ENCODE data around the gene EPS8L2.

Gene EPS8L2

GRCh38 chr11:776561-777287, 70.7 kb downstream of the EPS8L2 start:
- DNase-seq (ENCODE audit: low read depth, low spot score) = no peak

Data from activated naive CD8-positive, alpha-beta T cell treated with anti-CD3 and anti-CD28 coated beads, Interleukin-2, amount 50 U/mL, for 16 hours (primary cell).